Right cardiac atrium (tissue), 5 donors: ENCODE measurements around the gene C12orf76. TPM values are rescaled to one million over a fixed set of nuclear protein-coding genes. Genes with fewer than 3 reads are reported as not detected.
"Not testable (repeated sequence)": the region's sequence is repeated elsewhere in the genome, so short reads cannot be mapped to it uniquely, and the experiment has no call there.

ENCODE experiments used
- ATAC-seq, 2 donors: fragments of 200-7000 bp; cut with Tn5 transposase; one replicate each; pipeline versions ENCODE4 v1.8.0 to v1.9.1; 2020; ENCODE audit warnings: moderate library complexity in 2 of 2, mild to moderate bottlenecking in 1 of 2
- DNase-seq, 3 donors: peaks; one replicate each; pipeline ENCODE4 v3.0.0-alpha.2; 2020
- H3K27ac ChIP-seq: one replicate; pipeline ENCODE4 v1.5.1; 2013; ENCODE audit warnings: mild to moderate bottlenecking, low read length, control low read depth, moderate library complexity
- H3K27me3 ChIP-seq: one replicate; pipeline ENCODE4 v1.6.1; 2013; ENCODE audit not compliant: control insufficient read depth, insufficient read depth
- H3K4me1 ChIP-seq: one replicate; pipeline ENCODE4 v1.6.1; 2013; ENCODE audit warnings: low read length; ENCODE audit not compliant: control insufficient read depth, insufficient read depth
- H3K4me3 ChIP-seq: one replicate; pipeline ENCODE4 v1.5.1; 2013; ENCODE audit warnings: low read length, control low read depth
- H3K9me3 ChIP-seq: one replicate; pipeline ENCODE4 v1.6.1; 2013; ENCODE audit warnings: low read length; ENCODE audit not compliant: control insufficient read depth
- WGBS: extraction: QIAGEN DNeasy Blood & Tissue Kit; methylation state at CpG from one replicate; pipeline ENCODE4 v1.1.7; 2013; 5-methylcytosine and 5-hydroxymethylcytosine counted together
- intact Hi-C, 4 donors: fragments of 100-400 bp; cut with DNase I; formaldehyde crosslinking; loops; one replicate each; pipeline versions ENCODE4 v1.11.0 to v1.14.0; 2022 to 2023
- polyA plus RNA-seq: library from polyadenylated mRNA; stranded (reverse); fragments of 200-250 nt; gene quantifications from one replicate; pipeline ENCODE4 v1.2.3, GENCODE V29; 2013
- total RNA-seq, 4 donors: library from RNA; stranded (reverse); fragmentation: NEBNext Ultra II Directional; extraction: Animal tissue kit (Norgen Biotek cat#: 25700); gene quantifications; one replicate each; pipeline ENCODE4 v1.2.1, GENCODE V29; 2021
- donor health status: healthy with polysubstance abuse.
- donor health status: DM: no; HTN: yes; CAD: no.
- donor health status: DM: no; HTN: no; CAD: no.
- donor health status: DM: no; HTN: yes; CAD: no; lungs with severe emphysema.
- donor health status: DM: yes; HTN: yes; CAD: no.

Gene C12orf76
- total and polyA plus RNA-seq, 5 donors: 5.7 to 7.0 (median 6.8) TPM

- 77% methylated on average over 4 of the region's 4 CpGs for WGBS
- H3K27me3 ChIP-seq: no peaks in the 10 kb centered on the region
- intact Hi-C loops: no loop called here
- no peak for DNase-seq
- H3K4me1 ChIP-seq: no peaks in the 10 kb centered on the region
- H3K9me3 ChIP-seq: no peaks in the 10 kb centered on the region
- H3K27ac ChIP-seq: no peak overlapping the region
- ATAC-seq: no peak
- H3K4me3 ChIP-seq: no peak overlapping the region
Measured at GRCh38 chr12:110077800-110078199, 29.5 kb upstream of the C12orf76 start.

GRCh38 chr12:110075880-110076279 is 27.6 kb upstream of the C12orf76 start:
- no peaks in the 10 kb centered on the region for H3K4me1 ChIP-seq
- H3K4me3 ChIP-seq: no peak overlapping the region
- H3K27me3 ChIP-seq: no peaks in the 10 kb centered on the region
- 100% methylated on average over 1 of the region's 1 CpG for WGBS
- intact Hi-C loops: no loop called here
- H3K27ac ChIP-seq: no peak overlapping the region
- no peaks in the 10 kb centered on the region for H3K9me3 ChIP-seq
- DNase-seq: no peak
- no peak for ATAC-seq

- Histone ChIP-seq H3K9me3 (no peaks in the 10 kb centered on the region), H3K4me1 (no peaks in the 10 kb centered on the region), H3K27ac (no peak overlapping the region), H3K27me3 (no peaks in the 10 kb centered on the region), H3K4me3 (no peak overlapping the region)
- 75% methylated on average over 5 of the region's 5 CpGs for WGBS
- no peak for ATAC-seq
- intact Hi-C loops: no loop called here
- no peak for DNase-seq
Measured at GRCh38 chr12:110074089-110074488, 25.8 kb upstream of the C12orf76 start.

- Histone ChIP-seq H3K4me1 (no peaks in the 10 kb centered on the region), H3K27ac (no peak overlapping the region), H3K9me3 (no peaks in the 10 kb centered on the region), H3K4me3 (peak overlapping the region; percentile 35), H3K27me3 (no peaks in the 10 kb centered on the region)
- DNase-seq: peak; percentile 30 to 75 (median 72)
- intact Hi-C loops: no loop called here
- WGBS: 29% methylated on average over 19 of the region's 19 CpGs
- ATAC-seq: peak; percentile 49 to 64
Measured at GRCh38 chr12:110073049-110073831, 24.9 kb upstream of the C12orf76 start.

GRCh38 chr12:110072636-110073035 is 24.3 kb upstream of the C12orf76 start:
- 77% methylated on average over 9 of the region's 9 CpGs for WGBS
- H3K9me3 ChIP-seq, ATAC-seq, H3K4me3 ChIP-seq, intact Hi-C loops, DNase-seq, H3K4me1 ChIP-seq, H3K27me3 ChIP-seq, H3K27ac ChIP-seq: not testable (repeated sequence)

GRCh38 chr12:110071967-110072366 is 23.6 kb upstream of the C12orf76 start:
- H3K9me3 ChIP-seq: no peaks in the 10 kb centered on the region
- no peaks in the 10 kb centered on the region for H3K27me3 ChIP-seq
- no peak for ATAC-seq
- intact Hi-C loops: no loop called here
- no peak overlapping the region for H3K27ac ChIP-seq
- no peak for DNase-seq
- WGBS: 96% methylated on average over 3 of the region's 3 CpGs
- H3K4me1 ChIP-seq: no peaks in the 10 kb centered on the region
- H3K4me3 ChIP-seq: no peak overlapping the region

- no peaks in the 10 kb centered on the region for H3K4me1 ChIP-seq
- intact Hi-C loops: no loop called here
- H3K9me3 ChIP-seq: no peaks in the 10 kb centered on the region
- no peak overlapping the region for H3K27ac ChIP-seq
- H3K27me3 ChIP-seq: no peaks in the 10 kb centered on the region
- DNase-seq: no peak
- no peak overlapping the region for H3K4me3 ChIP-seq
- no peak for ATAC-seq
Measured at GRCh38 chr12:110071504-110071903, 23.2 kb upstream of the C12orf76 start.

GRCh38 chr12:110068654-110069053 is 20.3 kb upstream of the C12orf76 start:
- Histone ChIP-seq H3K27me3 (no peaks in the 10 kb centered on the region), H3K4me3 (no peak overlapping the region), H3K4me1 (no peaks in the 10 kb centered on the region), H3K27ac (no peak overlapping the region), H3K9me3 (no peaks in the 10 kb centered on the region)
- WGBS: 94% methylated on average over 2 of the region's 2 CpGs
- ATAC-seq (no peak), DNase-seq (no peak)
- intact Hi-C loops: no loop called here

GRCh38 chr12:110068115-110068514 is 19.8 kb upstream of the C12orf76 start:
- H3K9me3 ChIP-seq, DNase-seq, ATAC-seq, H3K27ac ChIP-seq, H3K4me3 ChIP-seq, intact Hi-C loops, H3K27me3 ChIP-seq, H3K4me1 ChIP-seq: not testable (repeated sequence)
- 86% methylated on average over 9 of the region's 9 CpGs for WGBS

GRCh38 chr12:110067531-110067930 is 19.2 kb upstream of the C12orf76 start:
- no peak overlapping the region for H3K27ac ChIP-seq
- no peaks in the 10 kb centered on the region for H3K27me3 ChIP-seq
- ATAC-seq (no peak), DNase-seq (no peak)
- no peaks in the 10 kb centered on the region for H3K4me1 ChIP-seq
- no peak overlapping the region for H3K4me3 ChIP-seq
- 86% methylated on average over 7 of the region's 7 CpGs for WGBS
- intact Hi-C loops: no loop called here
- H3K9me3 ChIP-seq: no peaks in the 10 kb centered on the region

GRCh38 chr12:110065540-110065939 is 17.2 kb upstream of the C12orf76 start:
- no peak overlapping the region for H3K4me3 ChIP-seq
- ATAC-seq (no peak), DNase-seq (no peak)
- H3K27me3 ChIP-seq: no peaks in the 10 kb centered on the region
- WGBS: 86% methylated on average over 2 of the region's 2 CpGs
- no peaks in the 10 kb centered on the region for H3K4me1 ChIP-seq
- H3K9me3 ChIP-seq: no peaks in the 10 kb centered on the region
- intact Hi-C loops: no loop called here
- no peak overlapping the region for H3K27ac ChIP-seq

- intact Hi-C loops: no loop called here
- H3K27ac ChIP-seq: no peak overlapping the region
- H3K4me3 ChIP-seq: no peak overlapping the region
- no peaks in the 10 kb centered on the region for H3K4me1 ChIP-seq
- no peak for ATAC-seq
- DNase-seq: no peak
- WGBS: 97% methylated on average over 2 of the region's 2 CpGs
- H3K27me3 ChIP-seq: no peaks in the 10 kb centered on the region
- H3K9me3 ChIP-seq: no peaks in the 10 kb centered on the region
Measured at GRCh38 chr12:110062241-110062640, 13.9 kb upstream of the C12orf76 start.
